HG02981 (cell line): Measurements from ENCODE around the gene GLP1R.

Experiments
- ATAC-seq: cut with Tn5 transposase; IDR thresholded peaks from one replicate; pipeline ENCODE4 v1.9.1; 2021; ENCODE audit warnings: mild to moderate bottlenecking, moderate library complexity; ENCODE audit not compliant: unreplicated experiment

The GLP1R gene

GRCh38 chr6:39085129-39085797 is 36.7 kb downstream of the GLP1R start:
- no peak for ATAC-seq

- ATAC-seq = no peak
These were observed 37.7 kb downstream of the GLP1R start for GRCh38 chr6:39086294-39086693.

- ATAC-seq = no peak
These were observed 38.1 kb downstream of the GLP1R start for GRCh38 chr6:39086711-39087110.

- no peak for ATAC-seq
These were observed 38.6 kb downstream of the GLP1R start for GRCh38 chr6:39087197-39087596.

- ATAC-seq = no peak
These were observed 39.8 kb downstream of the GLP1R start for GRCh38 chr6:39088331-39088730.

GRCh38 chr6:39090036-39090435 is 41.5 kb downstream of the GLP1R start:
- no peak for ATAC-seq

GRCh38 chr6:39091220-39091619 is 42.6 kb downstream of the GLP1R start:
- ATAC-seq = no peak

GRCh38 chr6:39092124-39092523 is 43.5 kb downstream of the GLP1R start:
- no peak for ATAC-seq

GRCh38 chr6:39093149-39093708 is 44.6 kb downstream of the GLP1R start:
- no peak for ATAC-seq

- no peak for ATAC-seq
These were observed 47.0 kb downstream of the GLP1R start for GRCh38 chr6:39095578-39095977.

- no peak for ATAC-seq
These were observed 51.8 kb downstream of the GLP1R start for GRCh38 chr6:39100358-39100757.

- no peak for ATAC-seq
These were observed 53.7 kb downstream of the GLP1R start for GRCh38 chr6:39102071-39102820.

- no peak for ATAC-seq
These were observed 54.2 kb downstream of the GLP1R start for GRCh38 chr6:39102821-39103136.

- ATAC-seq = no peak
These were observed 55.9 kb downstream of the GLP1R start for GRCh38 chr6:39104528-39104927.

GRCh38 chr6:39107034-39107433 is 58.5 kb downstream of the GLP1R start:
- no peak for ATAC-seq

- ATAC-seq = no peak
These were observed 59.1 kb downstream of the GLP1R start for GRCh38 chr6:39107641-39108040.

GRCh38 chr6:39108041-39108839 is 59.7 kb downstream of the GLP1R start:
- no peak for ATAC-seq

- no peak for ATAC-seq
These were observed 62.7 kb downstream of the GLP1R start for GRCh38 chr6:39111280-39111679.

- ATAC-seq = no peak
These were observed 65.2 kb downstream of the GLP1R start for GRCh38 chr6:39113788-39114187.

- ATAC-seq = peak; percentile 13
These were observed 65.8 kb downstream of the GLP1R start for GRCh38 chr6:39114388-39114703.

- peak; percentile 90 for ATAC-seq
These were observed 66.4 kb downstream of the GLP1R start, which contains the start of gene SAYSD1 for GRCh38 chr6:39114704-39115599. TSS of gene SAYSD1 (minus strand) at chr6:39115186. CDS start at chr6:39115089, 97 bp downstream.
